Measurements from ENCODE around the gene IL17RB.

DNA sequence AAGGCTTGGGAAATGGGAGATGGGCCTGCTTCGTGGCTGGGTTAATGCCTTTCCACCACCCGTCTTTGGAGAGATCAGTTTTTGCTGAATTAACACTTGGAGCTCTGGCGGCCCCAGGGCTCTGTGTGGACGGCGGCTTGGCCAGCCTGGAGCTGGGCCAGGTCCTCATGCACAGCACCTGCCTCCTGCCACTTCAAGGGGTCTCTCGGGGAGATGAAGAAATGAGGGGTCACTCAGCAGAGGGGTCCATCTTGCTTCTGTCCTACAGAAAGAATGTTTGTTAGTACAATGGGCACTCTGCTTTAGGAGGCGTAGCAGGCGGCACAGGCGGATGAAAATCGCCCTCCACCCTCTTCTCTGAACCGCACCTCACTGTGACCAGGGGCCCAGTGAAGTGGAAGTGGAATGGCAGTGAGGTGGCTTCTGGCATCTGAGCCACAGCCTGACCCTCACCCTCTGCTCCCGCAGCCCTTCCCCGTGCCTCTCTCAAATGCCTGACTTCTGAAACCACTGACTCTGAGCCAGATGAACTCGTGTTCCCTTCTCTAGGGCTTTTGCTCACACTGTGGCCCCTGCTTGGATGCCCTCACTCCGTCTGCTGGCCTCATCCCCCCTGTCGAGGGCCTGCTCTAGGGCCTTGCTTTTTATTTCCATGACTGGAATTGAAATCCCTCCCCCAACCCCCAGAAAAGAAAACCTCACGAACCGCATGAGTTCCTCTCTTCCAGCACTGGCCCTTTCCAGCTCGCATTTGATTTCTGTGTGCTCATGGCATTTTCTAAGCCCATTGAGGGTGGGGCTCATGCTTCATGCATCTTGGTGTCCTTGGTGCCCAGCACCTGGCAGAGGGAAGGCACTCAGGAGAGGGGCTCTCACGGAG is 42.3 kb upstream of the IL17RB start:
- TF ChIP-seq FOXA1 (IDR thresholded peaks at IDR 0.05) (no peak), FOXK2 (IDR thresholded peaks at IDR 0.05) (no peak), ZNF384 (IDR thresholded peaks at IDR 0.05) (no peak), ARNT (IDR thresholded peaks at IDR 0.05) (no peak), BHLHE40 (IDR thresholded peaks at IDR 0.05; ENCODE audit: borderline replicate concordance) (no peak), ELF4 (IDR thresholded peaks at IDR 0.05) (no peak), LEF1 (IDR thresholded peaks at IDR 0.05; ENCODE audit: borderline replicate concordance) (no peak), TARDBP (IDR thresholded peaks at IDR 0.05) (no peak)

Data from HEK293T (cell line).